ENCODE measurements around the gene LAMB3.

The LAMB3 gene

GRCh38 chr1:209630383-209631225 is 21.6 kb downstream of the LAMB3 start:
- Histone ChIP-seq H3K9me3 (ENCODE audit: control insufficient read depth, low read length) (no peaks in the 10 kb centered on the region), H3K4me1 (ENCODE audit: control insufficient read depth, insufficient read depth, low read length, poor library complexity, severe bottlenecking) (peaks cover 9% of the 10 kb centered on the region), H3K4me3 (ENCODE audit: extremely low read depth, insufficient read depth, low read length, poor library complexity, severe bottlenecking) (no peak overlapping the region), H3K36me3 (ENCODE audit: control insufficient read depth, insufficient read depth, low read length) (no peaks in the 10 kb centered on the region), H3K27ac (ENCODE audit: low read depth, low read length, severe bottlenecking) (no peak overlapping the region)
- WGBS, 2 experiments (ENCODE audit: insufficient coverage in 2 of 2) = 72 to 73% methylated on average over 12 to 14 of the region's 17 CpGs

DNA sequence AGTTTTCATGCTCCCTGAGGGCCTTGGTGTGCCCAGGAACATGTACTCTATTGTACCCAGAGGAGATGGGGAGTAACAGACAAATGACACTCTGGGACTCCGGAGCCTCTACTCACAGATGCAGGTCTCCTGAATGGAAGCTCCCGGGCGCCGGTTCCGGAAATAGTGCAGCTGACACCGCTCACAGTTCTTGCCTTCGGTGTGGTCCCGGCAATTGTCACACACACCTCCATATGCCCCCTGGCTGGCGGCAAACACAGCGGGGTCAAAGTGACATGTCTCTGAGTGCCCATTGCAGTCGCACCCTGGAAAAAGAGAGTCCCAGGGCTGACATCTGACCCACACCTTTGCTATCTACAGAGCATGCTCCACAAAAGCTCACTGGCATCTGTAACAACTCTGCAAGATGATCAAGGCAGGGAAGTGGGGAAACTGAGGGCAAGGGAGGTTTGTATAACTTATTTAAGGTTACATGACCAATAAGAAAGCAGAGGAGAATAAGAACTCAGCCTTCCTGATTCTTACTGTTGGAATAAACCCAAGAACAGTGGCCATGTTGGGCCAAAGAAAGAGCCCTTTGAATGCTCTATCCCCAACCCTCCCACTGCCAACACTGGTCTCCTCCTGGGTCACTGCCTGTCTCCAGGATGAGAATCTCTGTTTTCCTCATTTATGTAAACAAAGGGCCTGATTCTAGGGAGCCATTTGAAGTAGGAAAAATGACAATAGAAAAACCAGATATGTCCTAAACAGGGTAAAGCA is 22.4 kb downstream of the LAMB3 start:
- no peak overlapping the region for H3K27ac ChIP-seq (ENCODE audit: low read depth, low read length, severe bottlenecking)
- no peak overlapping the region for H3K4me3 ChIP-seq (ENCODE audit: extremely low read depth, insufficient read depth, low read length, poor library complexity, severe bottlenecking)
- peaks cover 14% of the 10 kb centered on the region for H3K4me1 ChIP-seq (ENCODE audit: control insufficient read depth, insufficient read depth, low read length, poor library complexity, severe bottlenecking)
- WGBS, 2 experiments (ENCODE audit: insufficient coverage in 2 of 2) = 93 to 96% methylated on average over 11 of the region's 11 CpGs
- no peaks in the 10 kb centered on the region for H3K9me3 ChIP-seq (ENCODE audit: control insufficient read depth, low read length)
- no peaks in the 10 kb centered on the region for H3K36me3 ChIP-seq (ENCODE audit: control insufficient read depth, insufficient read depth, low read length)

DNA sequence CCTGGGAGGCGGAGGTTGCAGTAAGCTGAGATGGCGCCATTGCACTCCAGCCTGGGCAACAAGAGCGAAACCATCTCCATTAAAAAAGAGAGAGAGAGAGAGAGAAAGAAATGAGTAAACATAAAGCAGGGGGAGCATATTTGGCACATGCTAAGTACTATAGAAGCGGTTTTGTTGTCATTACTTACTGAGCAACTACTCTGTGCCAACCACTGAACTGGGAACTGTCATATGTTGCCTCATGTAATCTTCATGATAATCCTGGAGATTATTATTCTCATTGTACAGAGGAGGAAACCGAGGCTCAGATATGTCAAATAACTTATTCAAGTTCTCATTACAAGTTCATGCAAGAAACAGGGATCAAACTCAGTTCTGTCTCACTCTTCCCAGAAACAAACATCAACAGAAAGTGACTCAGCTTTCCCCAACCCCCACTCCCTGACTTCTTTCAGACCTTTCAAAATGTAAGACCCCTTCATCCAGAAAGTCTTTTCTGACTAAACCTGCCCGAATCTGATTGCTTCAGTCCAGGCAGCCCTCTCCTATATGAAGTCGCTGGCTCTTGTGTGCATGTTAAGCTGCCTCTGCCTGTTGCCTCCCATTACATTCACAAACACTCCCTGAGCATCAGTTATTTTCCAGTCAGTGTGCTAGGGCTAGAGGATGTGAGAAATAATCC is 23.5 kb downstream of the LAMB3 start:
- WGBS, 2 experiments (ENCODE audit: insufficient coverage in 2 of 2) = 82 to 90% methylated on average over 3 to 5 of the region's 7 CpGs
- Histone ChIP-seq H3K4me1 (ENCODE audit: control insufficient read depth, insufficient read depth, low read length, poor library complexity, severe bottlenecking) (peaks cover 14% of the 10 kb centered on the region), H3K4me3 (ENCODE audit: extremely low read depth, insufficient read depth, low read length, poor library complexity, severe bottlenecking) (no peak overlapping the region), H3K27ac (ENCODE audit: low read depth, low read length, severe bottlenecking) (no peak overlapping the region), H3K36me3 (ENCODE audit: control insufficient read depth, insufficient read depth, low read length) (no peaks in the 10 kb centered on the region), H3K9me3 (ENCODE audit: control insufficient read depth, low read length) (no peaks in the 10 kb centered on the region)

DNA sequence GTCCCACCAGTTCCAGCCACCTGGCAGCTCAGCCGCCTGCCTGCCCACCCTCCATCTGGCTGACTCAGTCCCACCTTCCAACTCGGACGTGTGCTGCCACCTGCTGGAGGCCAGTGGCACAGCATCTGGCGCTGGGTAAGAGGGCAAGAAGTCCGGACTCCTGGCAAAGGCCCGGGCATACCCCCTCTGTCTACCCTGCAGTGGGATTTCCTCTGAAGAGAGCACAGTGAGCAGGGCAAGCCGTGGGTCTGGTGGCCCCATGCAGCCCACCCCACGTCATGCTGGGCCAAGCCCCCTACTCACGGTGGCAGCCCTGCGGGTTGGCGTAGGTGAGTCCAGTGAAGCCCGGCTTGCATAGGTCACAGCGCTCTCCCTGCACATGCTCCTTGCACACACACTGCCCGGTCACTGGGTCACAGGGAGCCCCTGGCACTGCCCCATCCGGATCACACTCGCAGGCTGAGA is 24.5 kb downstream of the LAMB3 start:
- Histone ChIP-seq H3K4me3 (ENCODE audit: extremely low read depth, insufficient read depth, low read length, poor library complexity, severe bottlenecking) (no peak overlapping the region), H3K9me3 (ENCODE audit: control insufficient read depth, low read length) (no peaks in the 10 kb centered on the region), H3K27ac (ENCODE audit: low read depth, low read length, severe bottlenecking) (no peak overlapping the region), H3K36me3 (ENCODE audit: control insufficient read depth, insufficient read depth, low read length) (no peaks in the 10 kb centered on the region), H3K4me1 (ENCODE audit: control insufficient read depth, insufficient read depth, low read length, poor library complexity, severe bottlenecking) (peaks cover 14% of the 10 kb centered on the region)
- 43 to 46% methylated on average over 15 to 16 of the region's 16 CpGs for WGBS, 2 experiments (ENCODE audit: insufficient coverage in 2 of 2)

DNA sequence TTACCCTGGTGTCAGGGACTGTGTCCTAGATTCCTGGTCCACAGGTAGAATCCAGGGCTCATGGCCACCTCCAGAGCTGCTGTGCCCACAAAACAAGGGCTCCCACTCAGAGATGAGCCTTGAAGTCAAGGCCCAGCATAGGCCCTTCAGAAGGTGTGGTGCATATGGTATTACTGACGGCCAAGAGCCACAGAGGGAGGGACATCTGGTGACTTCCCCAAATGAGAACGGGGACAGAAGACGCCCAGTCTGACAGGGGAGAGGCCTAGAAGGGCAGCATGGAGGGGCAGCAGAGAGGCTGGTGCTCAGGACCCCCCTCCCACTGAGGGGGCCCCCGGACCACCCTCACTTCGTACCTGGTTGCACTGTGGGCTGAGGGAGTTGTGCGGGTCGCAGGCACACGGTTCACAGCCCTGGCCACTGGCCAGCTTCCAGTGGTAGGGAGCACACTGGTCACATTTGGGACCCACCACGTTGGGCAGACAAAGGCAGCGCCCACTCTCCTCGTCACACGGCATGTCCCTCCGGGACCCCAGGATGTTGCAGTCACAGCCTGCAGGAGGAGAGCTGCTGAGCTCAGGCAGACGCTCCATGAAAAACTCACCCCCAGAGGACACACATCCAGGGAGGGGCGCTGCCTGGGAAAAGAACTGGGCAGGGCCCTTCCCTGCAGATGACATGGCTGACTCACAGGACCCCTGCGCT is 25.0 kb downstream of the LAMB3 start:
- WGBS, 2 experiments (ENCODE audit: insufficient coverage in 2 of 2) = 73 to 75% methylated on average over 13 to 16 of the region's 16 CpGs
- H3K4me3 ChIP-seq (ENCODE audit: extremely low read depth, insufficient read depth, low read length, poor library complexity, severe bottlenecking) = no peak overlapping the region
- H3K27ac ChIP-seq (ENCODE audit: low read depth, low read length, severe bottlenecking) = no peak overlapping the region
- peaks cover 14% of the 10 kb centered on the region for H3K4me1 ChIP-seq (ENCODE audit: control insufficient read depth, insufficient read depth, low read length, poor library complexity, severe bottlenecking)
- H3K9me3 ChIP-seq (ENCODE audit: control insufficient read depth, low read length) = no peaks in the 10 kb centered on the region
- H3K36me3 ChIP-seq (ENCODE audit: control insufficient read depth, insufficient read depth, low read length) = no peaks in the 10 kb centered on the region

DNA sequence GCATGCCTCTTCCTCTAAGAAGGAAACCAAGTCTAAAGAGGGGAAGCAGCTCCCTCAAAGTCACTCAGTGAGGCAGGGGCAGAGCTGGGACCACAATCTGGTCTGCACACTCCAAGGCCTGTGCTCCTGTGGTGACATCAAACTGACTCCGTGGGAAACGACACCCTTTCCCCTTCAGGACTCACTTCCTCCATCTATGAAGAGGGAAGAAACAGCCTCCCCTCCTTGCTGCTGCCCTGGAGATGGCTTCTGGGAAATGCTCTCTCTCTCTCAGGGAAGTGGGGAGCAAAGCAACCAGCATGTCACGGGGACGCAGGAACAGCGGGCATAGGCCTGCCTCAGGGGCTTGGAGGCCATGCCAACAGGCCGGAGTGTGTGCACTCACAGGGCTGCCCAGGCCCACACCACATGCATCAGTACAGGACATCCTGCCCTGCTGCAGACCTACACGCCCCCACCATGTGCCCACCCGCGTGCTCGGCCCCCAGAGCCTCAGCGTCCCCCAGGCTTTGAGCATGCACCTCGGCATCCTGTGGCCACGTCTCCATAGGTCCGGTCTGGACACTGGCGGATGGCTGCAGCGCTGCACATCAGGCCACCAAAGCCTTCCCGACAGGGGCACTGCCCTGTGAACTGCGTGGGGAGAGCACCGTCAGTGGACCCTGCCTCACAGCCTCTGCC is 25.7 kb downstream of the LAMB3 start:
- Histone ChIP-seq H3K27ac (ENCODE audit: low read depth, low read length, severe bottlenecking) (no peak overlapping the region), H3K4me1 (ENCODE audit: control insufficient read depth, insufficient read depth, low read length, poor library complexity, severe bottlenecking) (peaks cover 14% of the 10 kb centered on the region), H3K4me3 (ENCODE audit: extremely low read depth, insufficient read depth, low read length, poor library complexity, severe bottlenecking) (no peak overlapping the region), H3K36me3 (ENCODE audit: control insufficient read depth, insufficient read depth, low read length) (no peaks in the 10 kb centered on the region), H3K9me3 (ENCODE audit: control insufficient read depth, low read length) (no peaks in the 10 kb centered on the region)
- WGBS, 2 experiments (ENCODE audit: insufficient coverage in 2 of 2) = 93 to 96% methylated on average over 16 to 17 of the region's 19 CpGs

DNA sequence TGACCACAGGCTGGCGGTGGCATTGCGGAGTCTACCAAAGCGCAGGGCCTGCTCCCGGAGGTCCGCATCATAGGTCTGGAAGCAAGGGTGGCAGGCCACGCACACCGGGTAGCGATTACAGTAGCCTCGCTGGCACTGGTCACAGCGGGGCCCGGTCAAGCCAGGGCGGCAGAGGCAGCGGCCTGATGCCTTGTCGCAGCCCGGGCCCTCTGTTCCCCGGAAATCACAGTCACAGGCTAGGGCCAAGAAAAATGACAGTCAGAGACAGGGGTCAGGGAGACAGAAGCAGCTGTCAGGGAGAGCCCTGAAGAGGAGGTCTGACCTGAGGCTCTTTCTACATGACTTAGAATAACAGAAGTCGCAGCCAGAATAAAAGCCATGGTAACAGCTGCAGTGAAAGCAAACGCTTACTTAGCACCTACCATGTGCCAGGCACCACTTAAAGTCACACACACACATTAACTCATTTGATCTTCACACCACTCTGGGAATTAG is 26.4 kb downstream of the LAMB3 start:
- Histone ChIP-seq H3K4me3 (ENCODE audit: extremely low read depth, insufficient read depth, low read length, poor library complexity, severe bottlenecking) (no peak overlapping the region), H3K36me3 (ENCODE audit: control insufficient read depth, insufficient read depth, low read length) (no peaks in the 10 kb centered on the region), H3K9me3 (ENCODE audit: control insufficient read depth, low read length) (no peaks in the 10 kb centered on the region), H3K4me1 (ENCODE audit: control insufficient read depth, insufficient read depth, low read length, poor library complexity, severe bottlenecking) (peaks cover 14% of the 10 kb centered on the region), H3K27ac (ENCODE audit: low read depth, low read length, severe bottlenecking) (no peak overlapping the region)
- 90 to 92% methylated on average over 16 to 18 of the region's 18 CpGs for whole genome bisulfite sequencing, 2 experiments (ENCODE audit: insufficient coverage in 2 of 2)

DNA sequence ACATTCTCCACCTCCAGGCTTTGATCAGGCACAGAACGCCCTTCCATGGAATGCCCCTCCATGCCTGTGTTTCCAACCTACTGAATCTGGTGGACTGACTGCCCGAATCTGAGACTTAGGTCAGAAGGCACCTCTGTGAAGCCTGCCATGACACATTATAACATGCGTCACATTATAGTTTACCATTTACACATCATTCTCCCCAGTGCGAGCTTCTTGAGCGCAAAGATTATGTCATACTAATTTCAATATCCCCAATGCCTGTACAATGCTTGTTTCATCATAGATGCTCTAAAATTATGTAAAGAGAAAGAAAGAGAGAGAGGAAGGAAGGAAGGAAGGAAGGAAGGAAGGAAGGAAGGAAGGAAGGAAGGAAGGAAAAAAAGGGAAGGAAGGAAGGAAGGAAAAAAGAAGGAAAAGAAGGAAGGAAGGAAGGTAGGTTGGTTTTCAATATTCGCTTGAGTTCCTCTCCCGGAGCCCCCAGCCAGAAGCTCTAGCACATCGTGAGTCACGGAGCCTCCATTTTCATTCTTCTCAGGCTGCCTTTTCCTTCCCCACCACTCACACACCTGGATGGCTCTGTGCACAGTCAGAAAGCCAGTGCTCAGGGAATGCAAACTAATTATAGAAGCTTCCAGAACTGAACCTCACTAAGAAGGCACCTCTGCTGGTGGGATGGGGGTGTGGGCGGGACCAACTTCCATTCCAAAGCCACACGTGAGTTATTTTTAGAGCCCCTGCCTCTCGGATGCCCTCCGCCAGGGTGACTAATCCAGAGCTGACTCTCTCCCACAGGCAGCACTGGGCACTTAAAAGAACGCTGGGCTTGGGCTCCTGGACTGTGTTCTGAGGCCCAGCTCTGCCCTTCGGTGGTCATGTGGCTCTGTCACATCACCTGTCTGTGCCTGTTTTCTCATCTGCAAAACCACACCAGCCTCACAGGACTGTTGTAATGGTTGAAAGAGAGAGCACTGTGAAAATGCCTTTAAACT is 27.4 kb downstream of the LAMB3 start:
- Histone ChIP-seq H3K27ac (ENCODE audit: low read depth, low read length, severe bottlenecking) (no peak overlapping the region), H3K4me1 (ENCODE audit: control insufficient read depth, insufficient read depth, low read length, poor library complexity, severe bottlenecking) (peaks cover 14% of the 10 kb centered on the region), H3K9me3 (ENCODE audit: control insufficient read depth, low read length) (no peaks in the 10 kb centered on the region), H3K4me3 (ENCODE audit: extremely low read depth, insufficient read depth, low read length, poor library complexity, severe bottlenecking) (no peak overlapping the region), H3K36me3 (ENCODE audit: control insufficient read depth, insufficient read depth, low read length) (no peaks in the 10 kb centered on the region)
- 84 to 86% methylated on average over 9 to 10 of the region's 15 CpGs for WGBS, 2 experiments (ENCODE audit: insufficient coverage in 2 of 2)
